IMR-90 (cell line): ENCODE data around the gene ATP6V1F. TPM values are rescaled to one million over a fixed set of nuclear protein-coding genes. Genes with fewer than 3 reads are reported as not detected.
A peak's percentile ranks its signal among the peaks of the same experiment; 100 is the strongest.

Source experiments
- ATAC-seq: fragments of 200-7000 bp; cut with Tn5 transposase; 2 replicates; pipeline ENCODE4 v1.9.1; 2020; ENCODE audit warnings: low read depth, mild to moderate bottlenecking, moderate library complexity
- BruUV-seq: library from RNA; stranded (reverse); fragments of 400-500 nt; replicated peaks from 2 replicates; lab custom pipeline; 2021; lab: Mats Ljungman, UMichigan
- CTCF ChIA-PET: fragments of 300-600 bp; formaldehyde crosslinking; extraction: SDS; loops from one replicate; lab custom pipeline; 2021; ENCODE audit warnings: antibody characterized with exemption; lab: Yijun Ruan, JAX
- POLR2A ChIA-PET: fragments of 300-600 bp; sonication (Branson Sonifier 250); formaldehyde crosslinking; loops from one replicate; lab custom pipeline; 2022; ENCODE audit warnings: antibody characterized with exemption; ENCODE audit not compliant: unreplicated experiment; lab: Charles Lee
- DNase-seq: peaks from one replicate; pipeline ENCODE4 v3.0.0; 2013
- H2AFZ ChIP-seq: replicated peaks from 2 replicates; pipeline ENCODE3; 2013; ENCODE audit warnings: low read length, mild to moderate bottlenecking; ENCODE audit not compliant: poor library complexity
- H2AK5ac ChIP-seq: 2 replicates; pipeline ENCODE4 v1.6.1; 2013; ENCODE audit warnings: low read depth, low read length, inconsistent platforms
- H2AK9ac ChIP-seq: replicated peaks from 2 replicates; pipeline ENCODE3; 2013; ENCODE audit warnings: mild to moderate bottlenecking, low read depth, low read length, moderate library complexity; ENCODE audit not compliant: poor library complexity
- H2BK120ac ChIP-seq: 2 replicates; pipeline ENCODE4 v1.6.1; 2013; ENCODE audit warnings: low read depth, low read length, inconsistent platforms
- H2BK15ac ChIP-seq: 3 replicates; pipeline ENCODE4 v1.6.1; 2013; ENCODE audit warnings: low read depth, low read length, inconsistent platforms
- H2BK20ac ChIP-seq: 2 replicates; pipeline ENCODE4 v1.6.1; 2013; ENCODE audit warnings: low read depth, mild to moderate bottlenecking, inconsistent platforms, low read length, moderate library complexity
- H2BK5ac ChIP-seq: 2 replicates; pipeline ENCODE4 v1.6.1; 2013; ENCODE audit warnings: mild to moderate bottlenecking, low read depth, low read length, inconsistent platforms; ENCODE audit not compliant: poor library complexity, severe bottlenecking
- H3K14ac ChIP-seq: replicated peaks from 2 replicates; pipeline ENCODE4 v1.6.1; 2013; ENCODE audit warnings: low read depth, low read length, inconsistent platforms
- H3K18ac ChIP-seq: 2 replicates; pipeline ENCODE4 v1.6.1; 2013; ENCODE audit warnings: low read depth, low read length, control low read depth
- H3K23ac ChIP-seq: 2 replicates; pipeline ENCODE4 v1.6.1; 2013; ENCODE audit warnings: low read depth, low read length, inconsistent platforms
- H3K27ac ChIP-seq: 2 replicates; pipeline ENCODE4 v1.5.1; 2013; ENCODE audit warnings: mild to moderate bottlenecking, control low read depth, low read length; ENCODE audit not compliant: insufficient read depth
- H3K27me3 ChIP-seq: 2 replicates; pipeline ENCODE4 v1.6.1; 2013; ENCODE audit warnings: low read length; ENCODE audit not compliant: control insufficient read depth, insufficient read depth
- H3K36me3 ChIP-seq: 2 replicates; pipeline ENCODE4 v1.6.1; 2013; ENCODE audit warnings: low read length, mixed read lengths; ENCODE audit not compliant: control insufficient read depth, insufficient read depth
- H3K4ac ChIP-seq: 2 replicates; pipeline ENCODE4 v1.6.1; 2013; ENCODE audit warnings: low read depth, low read length, inconsistent platforms
- H3K4me1 ChIP-seq: 2 replicates; pipeline ENCODE4 v1.6.1; 2013; ENCODE audit warnings: low read length, mixed read lengths; ENCODE audit not compliant: control insufficient read depth, insufficient read depth
- H3K4me2 ChIP-seq: 2 replicates; pipeline ENCODE4 v1.6.1; 2013; ENCODE audit warnings: low read depth, mild to moderate bottlenecking, control low read depth, low read length, moderate library complexity
- H3K4me3 ChIP-seq: 2 replicates; pipeline ENCODE4 v1.5.1; 2013; ENCODE audit warnings: low read depth, mild to moderate bottlenecking, control low read depth, low read length, moderate library complexity; ENCODE audit not compliant: insufficient read depth
- H3K56ac ChIP-seq: 2 replicates; pipeline ENCODE4 v1.6.1; 2013; ENCODE audit warnings: low read length, inconsistent platforms; ENCODE audit not compliant: insufficient read depth; ENCODE audit errors: extremely low read depth
- H3K79me1 ChIP-seq, 2 experiments: 2 replicates each; pipeline ENCODE4 v1.6.1; 2013; ENCODE audit warnings: low read length in 2 of 2, inconsistent platforms in 1 of 2, low read depth in 1 of 2
- H3K9ac ChIP-seq: 2 replicates; pipeline ENCODE4 v1.6.1; 2013; ENCODE audit warnings: low read depth, low read length, control low read depth
- H3K9me1 ChIP-seq: 2 replicates; pipeline ENCODE4 v1.6.1; 2013; ENCODE audit warnings: low read length, inconsistent platforms; ENCODE audit not compliant: insufficient read depth
- H3K9me3 ChIP-seq: 2 replicates; pipeline ENCODE4 v1.6.1; 2013; ENCODE audit warnings: low read length; ENCODE audit not compliant: control insufficient read depth, insufficient read depth
- H4K20me1 ChIP-seq: 2 replicates; pipeline ENCODE4 v1.6.1; 2013; ENCODE audit warnings: low read length, inconsistent platforms; ENCODE audit not compliant: insufficient read depth
- H4K5ac ChIP-seq: 2 replicates; pipeline ENCODE4 v1.6.1; 2013; ENCODE audit warnings: mild to moderate bottlenecking, low read depth, low read length, control low read depth
- H4K8ac ChIP-seq, 2 experiments: 2 replicates each; pipeline ENCODE4 v1.6.1; 2013; ENCODE audit warnings: low read depth in 2 of 2, low read length in 2 of 2, control low read depth in 1 of 2, inconsistent platforms in 1 of 2
- H4K91ac ChIP-seq: 2 replicates; pipeline ENCODE4 v1.6.1; 2013; ENCODE audit warnings: low read depth, low read length, inconsistent platforms; ENCODE audit not compliant: insufficient read depth
- CEBPB ChIP-seq: IDR thresholded peaks from 2 replicates; pipeline ENCODE4 v1.6.1; 2012; ENCODE audit warnings: low read depth, low read length, improper control_type of control experiment
- CHD1 ChIP-seq: IDR thresholded peaks from 2 replicates; pipeline ENCODE4 v1.6.1; 2012; ENCODE audit warnings: low read depth, low read length, improper control_type of control experiment
- FOS ChIP-seq: fragments of 150-350 bp; IDR thresholded peaks from 2 replicates; pipeline ENCODE4 v1.6.1; 2016; ENCODE audit warnings: low read depth, low read length
- MAFK ChIP-seq: IDR thresholded peaks from 2 replicates; pipeline ENCODE4 v1.6.1; 2012; ENCODE audit warnings: low read depth, low read length, improper control_type of control experiment
- MAZ ChIP-seq: IDR thresholded peaks from 2 replicates; pipeline ENCODE4 v1.6.1; 2012; ENCODE audit warnings: low read depth, mild to moderate bottlenecking, low read length, improper control_type of control experiment, moderate library complexity, borderline replicate concordance
- MXI1 ChIP-seq: IDR thresholded peaks from 2 replicates; pipeline ENCODE4 v1.6.1; 2012; ENCODE audit warnings: low read depth, mild to moderate bottlenecking, low read length, moderate library complexity, borderline replicate concordance
- RAD21 ChIP-seq: IDR thresholded peaks from 2 replicates; pipeline ENCODE4 v1.6.1; 2012; ENCODE audit warnings: low read length, improper control_type of control experiment
- WGBS, 2 experiments: methylation state at CpG; one replicate each; pipeline versions ENCODE4 v1.1.5 to v1.1.7; 2013; ENCODE audit warnings: missing lambda C conversion rate in 2 of 2; ENCODE audit not compliant: insufficient read length in 1 of 2; ENCODE audit errors: extremely low coverage in 2 of 2; 5-methylcytosine and 5-hydroxymethylcytosine counted together
- dilution Hi-C: fragments of 300-500 bp; cut with HindIII; formaldehyde crosslinking; loops from one replicate; pipeline ENCODE4 v1.14.3; 2018; ENCODE audit warnings: low sequenced_read_pairs; ENCODE audit not compliant: unreplicated experiment
- in situ Hi-C: fragments of 300-500 bp; cut with MboI; formaldehyde crosslinking; loops from 3 replicates; pipeline ENCODE4 v1.14.3; 2019; ENCODE audit warnings: low sequenced_read_pairs, inconsistent platforms, mixed read lengths
- intact Hi-C: fragments of 100-400 bp; cut with micrococcal nuclease; formaldehyde crosslinking; loops from 2 replicates; pipeline ENCODE4 v1.10.0; 2022
- polyA plus RNA-seq, 3 experiments: library from polyadenylated mRNA; depleted of rRNA; stranded (reverse); fragments of >200 nt; gene quantifications; 2 replicates each; pipeline ENCODE4 v1.2.3, GENCODE V29; 2012; ENCODE audit warnings: low replicate concordance in 1 of 3
- total RNA-seq: library from RNA; depleted of rRNA; stranded (reverse); fragments of >200 nt; gene quantifications from 2 replicates; pipeline ENCODE4 v1.2.3, GENCODE V29; 2012

The ATP6V1F gene
- total and polyA plus RNA-seq, 2 of the 4 experiments (the other 2 are of a cell fraction), result 104 to 321 TPM

- CTCF ChIA-PET, result interaction anchor here (0.9 kb wide), 1 partner anchor 225 kb away, joined by 3 read pairs; no protein-coding TSS in a partner anchor
- peak; percentile 88 for DNase-seq
- Histone ChIP-seq H3K4ac (peak overlapping the region; percentile 59), H2BK15ac (no peak overlapping the region), H3K18ac (peak overlapping the region; percentile 77), H2BK120ac (peak overlapping the region; percentile 66; the same call in 1 of the 2 replicates), H3K14ac (peak overlapping the region; percentile 72; the same call in 1 of the 2 replicates), H4K91ac (peak overlapping the region; percentile 76; the same call in 1 of the 2 replicates), H3K4me2 (peak overlapping the region; percentile 95), H3K27me3 (no peaks in the 10 kb centered on the region), H3K36me3 (peaks cover 34% of the 10 kb centered on the region), H3K9me1 (0 out of 2 replicates have a peak, but pooled peaks cover 2% of the 10 kb centered on the region), H3K56ac (no peak overlapping the region), H2AFZ (peak overlapping the region; percentile 24), H2BK20ac (no peak overlapping the region), H2AK5ac (peak overlapping the region; percentile 49), H2AK9ac (peak overlapping the region; percentile 88), H3K4me3 (peak overlapping the region; percentile 99), H4K20me1 (peaks cover 87% of the 10 kb centered on the region), H4K5ac (peak overlapping the region; percentile 74), H3K79me1 (peaks cover 9 to 65% of the 10 kb centered on the region in 2 experiments), H3K9ac (peak overlapping the region; percentile 87), H3K23ac (peak overlapping the region; percentile 55), H3K4me1 (peaks cover 31% of the 10 kb centered on the region), H3K27ac (peak overlapping the region; percentile 95), H4K8ac (peak overlapping the region; percentile 49 to 62; a peak in 2 of 4 replicates), H2BK5ac (peak overlapping the region; percentile 90), H3K9me3 (no peaks in the 10 kb centered on the region)
- intact Hi-C loops (loop anchor here (5.0 kb wide), 1 partner anchor 91 kb away; no protein-coding TSS in a partner anchor), in situ Hi-C loops (no loop called here), dilution Hi-C loops (no loop called here)
- no peak for TF ChIP-seq CHD1
- 0 out of 2 replicates have a peak, but pooled peaks have one; percentile 6 for TF ChIP-seq RAD21
- TF ChIP-seq MAZ, result 0 out of 2 replicates have a peak, but pooled peaks have one; percentile 28
- TF ChIP-seq MXI1, result no peak
- TF ChIP-seq MAFK, result no peak
- no peak for TF ChIP-seq CEBPB
- no peak for TF ChIP-seq FOS
- POLR2A ChIA-PET, result interaction anchor here (0.5 to 1.9 kb wide), 5 partner anchors 77 to 355 kb away, joined by 3 to 12 read pairs (median 3); partner anchors contain the start of genes CALU and SMO
- peak; percentile 18 for ATAC-seq
- no TSS peak for BruUV-seq
- WGBS, 2 experiments, result 0% methylated on average over 3 of the region's 13 CpGs; no CpG with 5 or more reads in 1 of the 2 experiments
These were observed 29.3 kb upstream of the ATP6V1F start for GRCh38 chr7:128833148-128833945.
